Common myeloid progenitor, CD34-positive (primary cell): Measurements from ENCODE around the gene BMP7.

Source experiments
- CTCF ChIA-PET: fragments of 350-600 bp; sonication (Branson Sonifier 250); formaldehyde crosslinking; loops from one replicate; lab custom pipeline; 2021; ENCODE audit warnings: antibody characterized with exemption; lab: Charles Lee
- POLR2A ChIA-PET: fragments of 350-600 bp; sonication (Branson Sonifier 250); formaldehyde crosslinking; loops from one replicate; lab custom pipeline; 2021; ENCODE audit warnings: antibody characterized with exemption; lab: Charles Lee
- DNase-seq, 3 donors: peaks; one replicate each; pipeline versions ENCODE4 v3.0.0 to v3.0.0-alpha.2; 2013
- H3K27ac ChIP-seq, 2 experiments: 1 replicate in 1 of 2; 2 replicates in 1 of 2; pipeline ENCODE4 v1.7.0; 2013; ENCODE audit warnings: inconsistent platforms in 2 of 2, low read length in 2 of 2, mild to moderate bottlenecking in 2 of 2, low read depth in 1 of 2, moderate library complexity in 1 of 2; ENCODE audit not compliant: severe bottlenecking in 2 of 2, insufficient read depth in 1 of 2, poor library complexity in 1 of 2
- H3K27me3 ChIP-seq, 5 experiments: replicated peaks in 2 of 5; 1 replicate in 3 of 5; 2 replicates in 2 of 5; pipeline versions ENCODE4 v1.6.1 to v1.7.0; 2013; ENCODE audit warnings: low read length in 4 of 5, mild to moderate bottlenecking in 2 of 5, moderate library complexity in 2 of 5, inconsistent platforms in 1 of 5; ENCODE audit not compliant: insufficient read depth in 5 of 5, control insufficient read depth in 4 of 5
- H3K36me3 ChIP-seq, 4 experiments: 1 replicate in 2 of 4; 2 replicates in 2 of 4; pipeline versions ENCODE4 v1.6.1 to v1.7.0; 2013; ENCODE audit warnings: low read length in 3 of 4, control low read depth in 1 of 4, mild to moderate bottlenecking in 1 of 4; ENCODE audit not compliant: control insufficient read depth in 4 of 4, insufficient read depth in 4 of 4
- H3K4me1 ChIP-seq, 4 experiments: 1 replicate in 3 of 4; 2 replicates in 1 of 4; pipeline versions ENCODE4 v1.6.1 to v1.7.1; 2013; ENCODE audit warnings: low read length in 3 of 4, mild to moderate bottlenecking in 3 of 4, control low read depth in 1 of 4, inconsistent platforms in 1 of 4, moderate library complexity in 1 of 4; ENCODE audit not compliant: control insufficient read depth in 4 of 4, insufficient read depth in 4 of 4; ENCODE audit errors: control extremely low read depth in 1 of 4
- H3K4me3 ChIP-seq, 7 experiments: 1 replicate in 4 of 7; 2 replicates in 3 of 7; pipeline versions ENCODE4 v1.5.1 to v1.7.0; 2013; ENCODE audit warnings: mild to moderate bottlenecking in 7 of 7, low read length in 6 of 7, moderate library complexity in 6 of 7, inconsistent platforms in 2 of 7, low read depth in 2 of 7, control low read depth in 1 of 7; ENCODE audit not compliant: insufficient read depth in 4 of 7, control insufficient read depth in 1 of 7; ENCODE audit errors: extremely low read depth in 1 of 7
- H3K9me3 ChIP-seq, 5 experiments: 1 replicate in 4 of 5; 2 replicates in 1 of 5; pipeline versions ENCODE4 v1.6.1 to v1.7.1; 2013; ENCODE audit warnings: low read length in 4 of 5, mild to moderate bottlenecking in 2 of 5, inconsistent platforms in 1 of 5, low read depth in 1 of 5, moderate library complexity in 1 of 5; ENCODE audit not compliant: control insufficient read depth in 4 of 5, insufficient read depth in 2 of 5; ENCODE audit errors: control extremely low read depth in 1 of 5
- WGBS: methylation state at CpG from one replicate; pipeline ENCODE4 v1.1.5; 2013; ENCODE audit not compliant: insufficient coverage; 5-methylcytosine and 5-hydroxymethylcytosine counted together

The BMP7 gene

GRCh38 chr20:57134804-57135203 lies 131.6 kb downstream of the BMP7 start:
- Histone ChIP-seq H3K4me1 (no peaks in the 10 kb centered on the region), H3K27ac (no peak overlapping the region), H3K27me3 (peaks cover 0 to 45% (median 6%) of the 10 kb centered on the region in 5 experiments), H3K9me3 (no peaks in the 10 kb centered on the region), H3K36me3 (no peaks in the 10 kb centered on the region), H3K4me3 (no peak overlapping the region)
- ChIA-PET CTCF (no interaction called here), POLR2A (no interaction called here)
- 98% methylated on average over 4 of the region's 4 CpGs for WGBS
- DNase-seq = no peak

GRCh38 chr20:57133926-57134650 lies 132.4 kb downstream of the BMP7 start:
- H3K4me3 ChIP-seq = no peak overlapping the region
- no peaks in the 10 kb centered on the region for H3K9me3 ChIP-seq
- no peak for DNase-seq
- ChIA-PET CTCF (no interaction called here), POLR2A (no interaction called here)
- H3K4me1 ChIP-seq = no peaks in the 10 kb centered on the region
- H3K36me3 ChIP-seq = no peaks in the 10 kb centered on the region
- 40% methylated on average over 9 of the region's 14 CpGs for WGBS
- H3K27ac ChIP-seq = no peak overlapping the region
- H3K27me3 ChIP-seq = peaks cover 0 to 45% (median 6%) of the 10 kb centered on the region in 5 experiments

DNA sequence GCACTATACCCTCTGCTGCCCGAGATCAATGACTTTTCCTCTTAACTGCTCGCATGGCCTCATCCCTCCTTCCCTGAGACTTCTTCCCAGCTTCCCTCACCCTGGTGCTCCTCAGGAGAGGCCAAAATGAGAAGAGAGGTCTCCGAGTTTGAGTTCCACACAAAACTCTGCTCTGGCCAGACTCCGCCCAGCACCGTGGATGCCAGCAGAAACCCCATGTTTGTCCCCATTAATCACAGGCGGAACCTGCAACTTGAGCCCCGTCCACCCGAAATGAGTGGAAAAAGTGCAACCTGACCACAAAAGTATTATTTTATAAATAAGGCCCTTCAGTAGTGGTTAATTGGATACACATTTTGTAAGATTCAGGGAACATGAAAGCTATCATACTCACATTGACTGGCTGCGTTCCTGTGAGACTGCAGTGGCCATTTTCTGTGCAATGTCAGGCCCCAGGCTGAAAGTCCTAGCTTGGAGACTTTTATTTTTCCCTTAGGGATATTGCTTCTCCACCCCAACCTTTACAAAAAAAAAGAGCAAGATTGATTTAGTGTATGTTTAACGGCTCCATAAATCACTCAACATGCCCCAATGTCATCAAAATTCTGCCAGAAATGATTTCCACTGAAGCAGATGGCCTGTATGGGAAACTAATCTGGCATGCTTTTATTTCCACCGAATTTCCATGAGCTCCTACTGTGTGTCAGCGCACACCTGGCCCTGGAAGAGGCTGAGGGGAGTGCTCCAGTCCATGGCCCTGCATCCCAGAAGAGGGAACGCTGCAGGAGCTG lies 134.6 kb downstream of the BMP7 start:
- Histone ChIP-seq H3K27ac (no peak overlapping the region), H3K9me3 (no peaks in the 10 kb centered on the region), H3K27me3 (peaks cover 0 to 56% (median 8%) of the 10 kb centered on the region in 5 experiments), H3K4me1 (no peaks in the 10 kb centered on the region), H3K4me3 (no peak overlapping the region), H3K36me3 (no peaks in the 10 kb centered on the region)
- 72% methylated on average over 6 of the region's 13 CpGs for WGBS
- DNase-seq = no peak
- ChIA-PET CTCF (no interaction called here), POLR2A (no interaction called here)

DNA sequence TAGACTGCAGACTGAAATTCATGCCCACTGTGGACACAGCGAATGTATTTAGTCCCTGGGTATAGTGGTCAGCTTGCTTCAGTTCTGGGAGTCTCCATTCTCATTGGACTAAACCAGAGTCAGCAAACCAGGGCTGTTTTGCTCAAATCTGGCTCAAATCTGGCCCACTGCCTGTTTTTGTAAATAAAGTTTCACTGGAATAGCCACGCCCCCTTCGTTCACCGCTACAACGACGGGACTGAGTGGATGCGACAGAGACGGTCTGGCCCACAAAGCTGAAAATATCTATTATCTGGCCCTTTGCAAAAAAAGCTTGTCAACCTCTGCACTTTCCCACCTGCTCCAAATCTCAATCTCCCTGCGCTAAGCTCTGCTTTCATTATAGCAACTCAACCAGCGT lies 135.4 kb downstream of the BMP7 start:
- Histone ChIP-seq H3K4me3 (no peak overlapping the region), H3K27ac (no peak overlapping the region), H3K4me1 (no peaks in the 10 kb centered on the region), H3K27me3 (peaks cover 0 to 59% (median 8%) of the 10 kb centered on the region in 5 experiments), H3K9me3 (no peaks in the 10 kb centered on the region), H3K36me3 (no peaks in the 10 kb centered on the region)
- ChIA-PET POLR2A (no interaction called here), CTCF (no interaction called here)
- WGBS = 88% methylated on average over 10 of the region's 10 CpGs
- no peak for DNase-seq

- no peak overlapping the region for H3K4me3 ChIP-seq
- H3K4me1 ChIP-seq = no peaks in the 10 kb centered on the region
- CTCF ChIA-PET = no interaction called here
- H3K27ac ChIP-seq = no peak overlapping the region
- no peaks in the 10 kb centered on the region for H3K9me3 ChIP-seq
- no peak for DNase-seq
- H3K27me3 ChIP-seq = peaks cover 0 to 60% (median 8%) of the 10 kb centered on the region in 5 experiments
- 91% methylated on average over 13 of the region's 13 CpGs for WGBS
- H3K36me3 ChIP-seq = no peaks in the 10 kb centered on the region
- POLR2A ChIA-PET = no interaction called here
Measured at GRCh38 chr20:57130160-57130772, 136.2 kb downstream of the BMP7 start.

- H3K4me3 ChIP-seq = no peak overlapping the region
- no peak overlapping the region for H3K27ac ChIP-seq
- H3K4me1 ChIP-seq = no peaks in the 10 kb centered on the region
- ChIA-PET POLR2A (no interaction called here), CTCF (no interaction called here)
- H3K27me3 ChIP-seq = peaks cover 0 to 60% (median 10%) of the 10 kb centered on the region in 5 experiments
- no peak for DNase-seq
- no peaks in the 10 kb centered on the region for H3K9me3 ChIP-seq
- no peaks in the 10 kb centered on the region for H3K36me3 ChIP-seq
- 93% methylated on average over 3 of the region's 10 CpGs for WGBS
Measured at GRCh38 chr20:57129303-57129702, 137.1 kb downstream of the BMP7 start.
